ENCODE data around the gene HIVEP3.

HIVEP3 gene

DNA sequence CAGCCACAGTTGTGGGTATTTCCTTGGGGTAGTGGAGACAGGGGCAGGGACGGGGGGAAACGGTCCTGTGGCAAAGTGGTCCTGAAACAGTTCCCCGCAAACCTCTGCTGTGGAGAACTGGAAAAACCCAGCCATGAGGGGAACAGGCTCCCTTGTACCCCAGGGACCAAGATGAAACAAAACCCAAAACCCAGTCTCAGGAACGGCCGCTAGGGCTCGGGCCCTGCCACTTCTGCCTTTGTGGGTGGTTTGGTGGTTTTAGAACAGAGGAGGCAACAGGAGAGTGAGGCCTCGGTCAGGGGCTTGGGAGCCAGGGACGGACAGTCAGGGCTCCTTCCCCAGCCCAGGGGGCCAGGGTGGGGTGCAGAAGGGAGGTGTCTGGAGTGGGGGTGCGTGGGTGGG lies 409.5 kb downstream of the HIVEP3 start:
- DNase-seq (ENCODE audit: low read depth in 1 of 2, low spot score in 1 of 2) = peak in 1 of 2 experiments; percentile 38
- no peaks in the 10 kb centered on the region for H3K27me3 ChIP-seq (ENCODE audit: insufficient read depth, poor library complexity, severe bottlenecking)
- no peak overlapping the region for H3K27ac ChIP-seq (replicated peaks)
- TF ChIP-seq SPI1 (IDR thresholded peaks at IDR 0.05; ENCODE audit: borderline replicate concordance, low read depth) = peak; percentile 26; the same call in 1 of the 2 replicates
- no peak for TF ChIP-seq GABPA (IDR thresholded peaks at IDR 0.05; ENCODE audit: low read depth)
- TF ChIP-seq POLR2AphosphoS5 (IDR thresholded peaks at IDR 0.05; ENCODE audit: low read depth) = no peak
- no peak overlapping the region for H3K4me3 ChIP-seq (replicated peaks; ENCODE audit: insufficient read depth, low read length)

DNA sequence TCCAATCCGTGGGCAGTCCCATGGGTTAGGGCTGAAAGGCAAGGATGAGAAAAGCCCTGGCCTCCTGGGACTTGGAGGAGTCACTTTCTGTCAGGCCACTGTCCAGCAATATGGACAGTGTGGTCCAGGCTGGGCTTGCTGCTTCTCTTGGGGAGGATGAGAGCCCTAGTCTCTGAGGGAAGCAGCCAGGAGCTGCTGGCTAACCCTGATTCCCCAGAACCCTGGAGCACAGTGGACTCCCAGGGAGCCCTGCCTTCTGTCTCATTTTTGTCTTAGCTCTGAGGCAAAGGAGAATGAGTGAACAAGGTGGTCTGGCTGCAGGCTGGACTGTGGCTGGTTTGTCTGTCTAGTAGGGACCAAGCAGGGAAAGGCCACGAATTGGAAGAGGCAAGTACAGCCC lies 410.4 kb downstream of the HIVEP3 start:
- DNase-seq (ENCODE audit: low read depth in 1 of 2, low spot score in 1 of 2) = no peak
- TF ChIP-seq, protein P1, sequence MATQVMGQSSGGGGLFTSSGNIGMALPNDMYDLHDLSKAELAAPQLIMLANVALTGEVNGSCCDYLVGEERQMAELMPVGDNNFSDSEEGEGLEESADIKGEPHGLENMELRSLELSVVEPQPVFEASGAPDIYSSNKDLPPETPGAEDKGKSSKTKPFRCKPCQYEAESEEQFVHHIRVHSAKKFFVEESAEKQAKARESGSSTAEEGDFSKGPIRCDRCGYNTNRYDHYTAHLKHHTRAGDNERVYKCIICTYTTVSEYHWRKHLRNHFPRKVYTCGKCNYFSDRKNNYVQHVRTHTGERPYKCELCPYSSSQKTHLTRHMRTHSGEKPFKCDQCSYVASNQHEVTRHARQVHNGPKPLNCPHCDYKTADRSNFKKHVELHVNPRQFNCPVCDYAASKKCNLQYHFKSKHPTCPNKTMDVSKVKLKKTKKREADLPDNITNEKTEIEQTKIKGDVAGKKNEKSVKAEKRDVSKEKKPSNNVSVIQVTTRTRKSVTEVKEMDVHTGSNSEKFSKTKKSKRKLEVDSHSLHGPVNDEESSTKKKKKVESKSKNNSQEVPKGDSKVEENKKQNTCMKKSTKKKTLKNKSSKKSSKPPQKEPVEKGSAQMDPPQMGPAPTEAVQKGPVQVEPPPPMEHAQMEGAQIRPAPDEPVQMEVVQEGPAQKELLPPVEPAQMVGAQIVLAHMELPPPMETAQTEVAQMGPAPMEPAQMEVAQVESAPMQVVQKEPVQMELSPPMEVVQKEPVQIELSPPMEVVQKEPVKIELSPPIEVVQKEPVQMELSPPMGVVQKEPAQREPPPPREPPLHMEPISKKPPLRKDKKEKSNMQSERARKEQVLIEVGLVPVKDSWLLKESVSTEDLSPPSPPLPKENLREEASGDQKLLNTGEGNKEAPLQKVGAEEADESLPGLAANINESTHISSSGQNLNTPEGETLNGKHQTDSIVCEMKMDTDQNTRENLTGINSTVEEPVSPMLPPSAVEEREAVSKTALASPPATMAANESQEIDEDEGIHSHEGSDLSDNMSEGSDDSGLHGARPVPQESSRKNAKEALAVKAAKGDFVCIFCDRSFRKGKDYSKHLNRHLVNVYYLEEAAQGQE (IDR thresholded peaks at IDR 0.05; ENCODE audit: insufficient replicate concordance, low read depth) = no peak
- TF ChIP-seq, protein P2, sequence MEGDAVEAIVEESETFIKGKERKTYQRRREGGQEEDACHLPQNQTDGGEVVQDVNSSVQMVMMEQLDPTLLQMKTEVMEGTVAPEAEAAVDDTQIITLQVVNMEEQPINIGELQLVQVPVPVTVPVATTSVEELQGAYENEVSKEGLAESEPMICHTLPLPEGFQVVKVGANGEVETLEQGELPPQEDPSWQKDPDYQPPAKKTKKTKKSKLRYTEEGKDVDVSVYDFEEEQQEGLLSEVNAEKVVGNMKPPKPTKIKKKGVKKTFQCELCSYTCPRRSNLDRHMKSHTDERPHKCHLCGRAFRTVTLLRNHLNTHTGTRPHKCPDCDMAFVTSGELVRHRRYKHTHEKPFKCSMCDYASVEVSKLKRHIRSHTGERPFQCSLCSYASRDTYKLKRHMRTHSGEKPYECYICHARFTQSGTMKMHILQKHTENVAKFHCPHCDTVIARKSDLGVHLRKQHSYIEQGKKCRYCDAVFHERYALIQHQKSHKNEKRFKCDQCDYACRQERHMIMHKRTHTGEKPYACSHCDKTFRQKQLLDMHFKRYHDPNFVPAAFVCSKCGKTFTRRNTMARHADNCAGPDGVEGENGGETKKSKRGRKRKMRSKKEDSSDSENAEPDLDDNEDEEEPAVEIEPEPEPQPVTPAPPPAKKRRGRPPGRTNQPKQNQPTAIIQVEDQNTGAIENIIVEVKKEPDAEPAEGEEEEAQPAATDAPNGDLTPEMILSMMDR (IDR thresholded peaks at IDR 0.05; ENCODE audit: insufficient read depth, low read length) = no peak
- Histone ChIP-seq H3K27ac (replicated peaks) (no peak overlapping the region), H3K27me3 (ENCODE audit: insufficient read depth, poor library complexity, severe bottlenecking) (no peaks in the 10 kb centered on the region), H3K4me3 (replicated peaks; ENCODE audit: insufficient read depth, low read length) (no peak overlapping the region)

DNA sequence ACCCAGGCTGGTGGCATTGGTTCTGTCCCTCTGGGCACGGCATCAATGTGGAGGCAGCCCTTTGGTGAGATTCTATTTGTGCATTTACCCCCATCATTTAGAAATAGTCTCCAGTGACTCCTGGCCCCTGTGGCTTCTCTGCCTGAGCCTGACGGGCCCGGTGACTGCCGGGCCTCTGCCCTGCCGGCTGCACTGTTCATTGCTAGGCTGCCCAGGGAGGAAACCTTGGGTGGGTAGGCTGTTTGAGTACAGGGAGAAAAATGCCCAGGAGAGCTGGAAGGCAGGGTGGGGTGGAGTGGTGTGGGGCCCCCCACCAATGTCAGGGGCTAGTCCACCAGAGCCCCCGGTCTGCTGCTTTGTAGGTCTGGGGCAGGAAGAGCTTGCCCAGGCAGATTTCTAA lies 410.9 kb downstream of the HIVEP3 start:
- no peak for DNase-seq (ENCODE audit: low read depth in 1 of 2, low spot score in 1 of 2)
- no peaks in the 10 kb centered on the region for H3K27me3 ChIP-seq (ENCODE audit: insufficient read depth, poor library complexity, severe bottlenecking)
- H3K27ac ChIP-seq (replicated peaks) = no peak overlapping the region
- TF ChIP-seq, protein P2 (IDR thresholded peaks at IDR 0.05; ENCODE audit: insufficient read depth, low read length) = no peak
- TF ChIP-seq GABPA (IDR thresholded peaks at IDR 0.05; ENCODE audit: low read depth) (no peak), POLR2AphosphoS5 (IDR thresholded peaks at IDR 0.05; ENCODE audit: low read depth) (no peak), SPI1 (IDR thresholded peaks at IDR 0.05; ENCODE audit: borderline replicate concordance, low read depth) (no peak)
- TF ChIP-seq, protein P1 (IDR thresholded peaks at IDR 0.05; ENCODE audit: insufficient replicate concordance, low read depth) = no peak
- H3K4me3 ChIP-seq (replicated peaks; ENCODE audit: insufficient read depth, low read length) = no peak overlapping the region

DNA sequence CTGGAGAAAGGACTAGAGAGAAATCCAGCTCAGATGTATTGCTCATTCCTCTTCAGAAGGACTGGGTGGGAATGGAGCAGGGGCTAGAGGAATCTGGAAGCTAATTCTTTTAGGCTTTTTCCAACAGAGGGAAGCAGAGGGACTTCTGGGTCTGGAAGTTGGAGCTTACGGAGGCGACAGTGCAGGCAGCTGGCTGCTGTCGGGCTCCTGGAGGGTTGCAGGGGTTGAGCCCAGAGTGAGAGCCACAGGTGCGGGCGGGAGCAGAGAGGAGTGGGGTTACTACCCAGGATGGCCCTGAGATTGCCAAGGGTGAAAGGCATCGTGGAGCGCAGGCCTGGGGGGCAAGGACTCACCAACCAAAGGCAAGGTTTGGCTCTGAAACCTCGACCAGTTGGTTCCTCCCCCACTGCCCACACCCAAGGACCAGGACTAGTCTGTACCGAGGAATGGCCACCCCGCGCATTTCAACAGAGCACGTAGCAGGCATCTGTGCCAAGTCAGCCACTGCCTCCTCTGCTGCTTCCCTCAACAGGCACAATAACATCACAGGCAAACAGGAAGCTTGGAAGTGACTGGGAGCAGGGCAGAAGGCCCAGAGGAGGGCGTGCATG lies 411.5 kb downstream of the HIVEP3 start:
- Histone ChIP-seq H3K27me3 (ENCODE audit: insufficient read depth, poor library complexity, severe bottlenecking) (no peaks in the 10 kb centered on the region), H3K27ac (replicated peaks) (no peak overlapping the region), H3K4me3 (replicated peaks; ENCODE audit: insufficient read depth, low read length) (no peak overlapping the region)
- no peak for DNase-seq (ENCODE audit: low read depth in 1 of 2, low spot score in 1 of 2)
- TF ChIP-seq POLR2AphosphoS5 (IDR thresholded peaks at IDR 0.05; ENCODE audit: low read depth) (no peak), SPI1 (IDR thresholded peaks at IDR 0.05; ENCODE audit: borderline replicate concordance, low read depth) (no peak), GABPA (IDR thresholded peaks at IDR 0.05; ENCODE audit: low read depth) (no peak)
- TF ChIP-seq, protein P1 (IDR thresholded peaks at IDR 0.05; ENCODE audit: insufficient replicate concordance, low read depth) = no peak
- TF ChIP-seq, protein P2 (IDR thresholded peaks at IDR 0.05; ENCODE audit: insufficient read depth, low read length) = no peak
